ENCODE data around the gene SPINK8.

SPINK8 gene

GRCh38 chr3:48305396-48305795, 28.1 kb downstream of the SPINK8 start:
- Mint-ChIP-seq H3K36me3 (peaks cover 2% of the 10 kb centered on the region), H3K27ac (no peak overlapping the region), H3K4me1 (peaks cover 18% of the 10 kb centered on the region), H3K27me3 (no peaks in the 10 kb centered on the region), H3K4me3 (no peak overlapping the region), H3K9me3 (peaks cover 5% of the 10 kb centered on the region)
- ATAC-seq (ENCODE audit: low read depth) (no peak), DNase-seq (ENCODE audit: low spot score in 2 of 2) (no peak)

DNA sequence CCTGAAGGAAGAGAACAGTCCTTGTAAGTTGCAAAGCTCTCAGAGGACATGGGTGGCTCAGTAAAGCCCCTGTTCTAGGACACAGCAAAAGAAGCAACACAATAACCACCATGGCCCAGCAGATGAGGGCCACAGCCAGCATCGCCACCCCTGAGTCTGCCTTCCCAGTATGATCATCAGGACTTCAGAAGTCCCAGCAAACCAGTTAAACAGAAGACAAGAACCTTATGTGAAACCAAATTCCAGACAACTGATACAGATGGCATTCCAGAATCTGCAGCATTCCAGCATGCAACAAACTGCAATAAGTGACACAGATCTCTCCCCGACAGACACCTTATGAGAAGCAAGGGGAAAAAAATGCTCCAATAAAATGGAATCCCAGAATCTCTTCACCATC, 30.4 kb downstream of the SPINK8 start:
- Mint-ChIP-seq H3K4me3 (no peak overlapping the region), H3K9me3 (peaks cover 5% of the 10 kb centered on the region), H3K27me3 (no peaks in the 10 kb centered on the region), H3K27ac (peak overlapping the region; percentile 98), H3K4me1 (peaks cover 30% of the 10 kb centered on the region), H3K36me3 (peaks cover 2% of the 10 kb centered on the region)
- ATAC-seq (ENCODE audit: low read depth) (no peak), DNase-seq (ENCODE audit: low spot score in 2 of 2) (no peak)

- peaks cover 5% of the 10 kb centered on the region for H3K9me3 Mint-ChIP-seq
- H3K27ac Mint-ChIP-seq = peak overlapping the region; percentile 98
These were observed 31.7 kb downstream of the SPINK8 start for GRCh38 chr3:48301800-48302166.

DNA sequence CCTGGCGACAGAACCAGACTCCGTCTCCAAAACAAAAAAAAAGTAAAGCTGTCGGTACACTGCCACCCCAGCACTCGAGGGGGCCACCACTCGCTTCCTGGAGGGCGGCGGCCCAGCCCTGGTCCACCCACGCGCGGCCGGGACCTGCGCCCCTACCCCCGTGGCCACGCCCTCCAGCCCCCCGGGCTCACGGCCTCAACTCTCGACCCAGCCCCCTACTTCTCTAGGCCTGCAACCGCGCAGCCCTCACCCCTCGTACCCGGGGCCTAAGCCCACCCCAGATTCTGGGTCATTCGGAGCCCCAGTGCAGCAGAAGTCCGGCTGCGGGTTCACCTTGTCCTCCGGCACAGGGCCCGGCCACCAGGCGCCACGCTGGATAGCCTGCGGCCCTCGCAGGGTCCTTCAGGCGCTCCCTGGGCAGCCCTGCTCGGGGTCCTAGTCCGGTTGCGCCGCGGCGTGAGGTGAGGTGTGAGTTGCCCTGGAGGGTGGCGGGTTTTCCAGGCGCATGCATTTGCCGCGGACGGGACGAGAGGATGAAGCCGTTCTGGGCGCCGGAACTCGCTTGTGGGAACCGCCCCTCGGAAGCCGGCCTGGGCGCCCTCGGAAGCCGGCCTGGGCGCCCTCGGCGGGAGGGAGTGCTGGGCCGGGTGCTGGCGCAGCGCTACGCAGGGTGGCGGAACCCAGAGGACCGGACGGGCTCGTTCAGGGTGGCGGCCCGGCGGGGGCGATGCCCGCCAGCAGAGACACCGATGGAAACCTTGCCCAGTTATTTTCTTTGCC, 32.3 kb downstream of the SPINK8 start, which contains the start of gene NME6:
Gene NME6, minus strand, starts transcription at position 348 of the 780 bp plus-strand sequence.
- DNase-seq (ENCODE audit: low spot score in 2 of 2) = peak; percentile 89 to 97
- H3K4me1 Mint-ChIP-seq = peaks cover 29% of the 10 kb centered on the region

More at GRCh38 chr3:48301800-48302166, 31.7 kb downstream of the SPINK8 start:
- Mint-ChIP-seq H3K4me3 (peak overlapping the region; percentile 96), H3K27me3 (no peaks in the 10 kb centered on the region), H3K36me3 (peaks cover 8% of the 10 kb centered on the region), H3K4me1 (peaks cover 29% of the 10 kb centered on the region)
- DNase-seq (ENCODE audit: low spot score in 2 of 2) (no peak), ATAC-seq (ENCODE audit: low read depth) (no peak)

GRCh38 chr3:48299746-48300712, 33.4 kb downstream of the SPINK8 start:
- Mint-ChIP-seq H3K9me3 (peaks cover 3% of the 10 kb centered on the region), H3K36me3 (peaks cover 12% of the 10 kb centered on the region), H3K27me3 (no peaks in the 10 kb centered on the region), H3K4me3 (peak overlapping the region; percentile 96), H3K4me1 (peaks cover 29% of the 10 kb centered on the region), H3K27ac (peak overlapping the region; percentile 98)
- DNase-seq (ENCODE audit: low spot score in 2 of 2) (peak; percentile 38 to 50), ATAC-seq (ENCODE audit: low read depth) (peak; percentile 59)

More for the DNA sequence above, 32.3 kb downstream of the SPINK8 start, which contains the start of gene NME6:
- peaks cover 11% of the 10 kb centered on the region for H3K36me3 Mint-ChIP-seq
- peak within 1 kb of the TSS; percentile 96 for H3K4me3 Mint-ChIP-seq
- peak within 1 kb of the TSS; percentile 98 for H3K27ac Mint-ChIP-seq
- no peaks in the 10 kb centered on the region for H3K27me3 Mint-ChIP-seq
- H3K9me3 Mint-ChIP-seq = peaks cover 5% of the 10 kb centered on the region
- peak; percentile 83 for ATAC-seq (ENCODE audit: low read depth)

- DNase-seq (ENCODE audit: low spot score in 2 of 2) (no peak), ATAC-seq (ENCODE audit: low read depth) (no peak)
- peaks cover 22% of the 10 kb centered on the region for H3K36me3 Mint-ChIP-seq
- no peaks in the 10 kb centered on the region for H3K27me3 Mint-ChIP-seq
- no peak overlapping the region for H3K4me3 Mint-ChIP-seq
- no peak overlapping the region for H3K27ac Mint-ChIP-seq
- H3K4me1 Mint-ChIP-seq = peaks cover 24% of the 10 kb centered on the region
- no peaks in the 10 kb centered on the region for H3K9me3 Mint-ChIP-seq
These were observed 36.2 kb downstream of the SPINK8 start for GRCh38 chr3:48297111-48297810.

GRCh38 chr3:48296699-48297098, 36.8 kb downstream of the SPINK8 start:
- DNase-seq (ENCODE audit: low spot score in 2 of 2) (no peak), ATAC-seq (ENCODE audit: low read depth) (no peak)
- H3K4me1 Mint-ChIP-seq = peaks cover 20% of the 10 kb centered on the region
- no peak overlapping the region for H3K4me3 Mint-ChIP-seq
- no peak overlapping the region for H3K27ac Mint-ChIP-seq
- H3K36me3 Mint-ChIP-seq = peaks cover 26% of the 10 kb centered on the region
- H3K27me3 Mint-ChIP-seq = no peaks in the 10 kb centered on the region
- H3K9me3 Mint-ChIP-seq = no peaks in the 10 kb centered on the region

DNA sequence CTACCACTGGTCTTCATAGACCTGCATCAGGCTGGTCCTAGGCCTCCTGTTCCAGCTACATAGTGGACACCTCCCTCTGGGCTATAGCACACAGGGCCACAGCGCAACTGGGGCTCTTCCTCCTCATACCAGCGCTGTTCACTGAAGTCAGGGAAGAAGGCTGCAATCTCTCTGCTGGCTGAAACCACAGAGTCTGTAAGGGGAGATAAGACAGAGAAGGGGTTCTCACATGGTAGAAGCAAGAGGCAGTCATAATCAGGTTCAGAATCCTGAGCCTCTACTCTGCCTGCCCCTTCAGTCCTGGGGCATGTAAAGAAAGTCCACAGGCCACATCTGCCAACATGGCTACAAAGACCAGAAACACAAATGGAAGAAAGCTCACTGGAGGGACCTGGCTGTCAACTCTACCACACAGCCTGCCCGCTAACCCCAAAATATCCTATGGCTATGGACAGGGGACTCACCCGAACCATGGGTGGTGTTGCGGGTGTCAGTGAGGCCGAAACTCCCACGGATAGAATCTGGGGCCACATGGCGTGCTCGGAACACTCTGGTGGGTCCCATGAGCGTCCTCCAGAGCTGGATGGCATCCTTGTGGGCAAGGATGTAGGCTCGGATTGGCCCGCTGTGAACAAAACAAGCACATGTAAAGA, 38.7 kb downstream of the SPINK8 start:
- Mint-ChIP-seq H3K9me3 (peaks cover under 1% of the 10 kb centered on the region), H3K4me1 (peaks cover 10% of the 10 kb centered on the region), H3K27me3 (no peaks in the 10 kb centered on the region), H3K4me3 (no peak overlapping the region), H3K36me3 (peaks cover 28% of the 10 kb centered on the region), H3K27ac (no peak overlapping the region)
- ATAC-seq (ENCODE audit: low read depth) = no peak
- DNase-seq (ENCODE audit: low spot score in 2 of 2) = no peak

- Mint-ChIP-seq H3K4me1 (no peaks in the 10 kb centered on the region), H3K27me3 (no peaks in the 10 kb centered on the region), H3K9me3 (peaks cover 4% of the 10 kb centered on the region), H3K27ac (no peak overlapping the region), H3K4me3 (no peak overlapping the region), H3K36me3 (peaks cover 34% of the 10 kb centered on the region)
- no peak for DNase-seq (ENCODE audit: low spot score in 2 of 2)
- ATAC-seq (ENCODE audit: low read depth) = no peak
These were observed 43.8 kb downstream of the SPINK8 start for GRCh38 chr3:48289659-48290058.

- Mint-ChIP-seq H3K27me3 (no peaks in the 10 kb centered on the region), H3K27ac (no peak overlapping the region), H3K4me3 (no peak overlapping the region), H3K9me3 (peaks cover 4% of the 10 kb centered on the region), H3K4me1 (no peaks in the 10 kb centered on the region), H3K36me3 (peaks cover 22% of the 10 kb centered on the region)
- no peak for DNase-seq (ENCODE audit: low spot score in 2 of 2)
- no peak for ATAC-seq (ENCODE audit: low read depth)
These were observed 46.4 kb downstream of the SPINK8 start for GRCh38 chr3:48287034-48287433.

GRCh38 chr3:48286308-48286707, 47.2 kb downstream of the SPINK8 start:
- DNase-seq (ENCODE audit: low spot score in 2 of 2) = no peak
- peaks cover 4% of the 10 kb centered on the region for H3K9me3 Mint-ChIP-seq
- no peak overlapping the region for H3K27ac Mint-ChIP-seq
- H3K36me3 Mint-ChIP-seq = peaks cover 19% of the 10 kb centered on the region
- no peak for ATAC-seq (ENCODE audit: low read depth)
- H3K27me3 Mint-ChIP-seq = no peaks in the 10 kb centered on the region
- H3K4me3 Mint-ChIP-seq = no peak overlapping the region
- no peaks in the 10 kb centered on the region for H3K4me1 Mint-ChIP-seq

GRCh38 chr3:48285675-48286074, 47.8 kb downstream of the SPINK8 start:
- H3K9me3 Mint-ChIP-seq = peaks cover 4% of the 10 kb centered on the region
- ATAC-seq (ENCODE audit: low read depth) (no peak), DNase-seq (ENCODE audit: low spot score in 2 of 2) (no peak)
- no peak overlapping the region for H3K4me3 Mint-ChIP-seq
- no peak overlapping the region for H3K27ac Mint-ChIP-seq
- peaks cover 19% of the 10 kb centered on the region for H3K36me3 Mint-ChIP-seq
- no peaks in the 10 kb centered on the region for H3K4me1 Mint-ChIP-seq
- H3K27me3 Mint-ChIP-seq = no peaks in the 10 kb centered on the region

DNA sequence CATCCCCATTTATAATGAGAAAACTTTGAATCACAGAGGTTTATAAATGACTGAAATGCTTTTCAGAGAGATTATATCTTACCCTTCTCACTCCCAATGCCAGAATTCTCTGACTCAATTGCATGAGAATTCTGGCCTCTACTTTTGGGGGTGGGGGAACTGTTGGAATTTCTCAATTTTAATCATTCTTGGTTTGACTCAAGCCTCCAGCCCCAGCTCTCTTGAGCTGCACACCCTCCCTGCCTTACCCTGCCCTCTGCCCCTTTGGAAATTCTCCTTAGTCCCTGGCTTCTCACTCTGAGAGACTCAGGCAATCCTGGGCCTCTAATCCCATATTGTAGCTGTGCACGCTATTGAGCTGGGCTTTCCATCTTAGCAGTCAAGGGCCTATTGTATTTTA, 48.3 kb downstream of the SPINK8 start:
- Mint-ChIP-seq H3K27ac (no peak overlapping the region), H3K36me3 (peaks cover 19% of the 10 kb centered on the region), H3K4me1 (no peaks in the 10 kb centered on the region), H3K9me3 (peaks cover 4% of the 10 kb centered on the region), H3K4me3 (no peak overlapping the region), H3K27me3 (no peaks in the 10 kb centered on the region)
- ATAC-seq (ENCODE audit: low read depth) (no peak), DNase-seq (ENCODE audit: low spot score in 2 of 2) (no peak)

Data from memory B cell (primary cell).